NK-92 (cell line): ENCODE results near the gene GLP2R.

Experiments used
- DNase-seq: peaks from one replicate; lab custom pipeline; 2025; ENCODE audit not compliant: unreplicated experiment; lab: John Stamatoyannopoulos, UW

Gene GLP2R

GRCh38 chr17:9850151-9850550 is 24.4 kb downstream of the GLP2R start:
- no peak for DNase-seq

- DNase-seq = no peak
Measured at GRCh38 chr17:9854255-9854654, 28.5 kb downstream of the GLP2R start.

- DNase-seq = no peak
Measured at GRCh38 chr17:9855036-9855435, 29.3 kb downstream of the GLP2R start.

GRCh38 chr17:9859781-9860180 is 34.1 kb downstream of the GLP2R start:
- DNase-seq = no peak

- no peak for DNase-seq
Measured at GRCh38 chr17:9860851-9861250, 35.1 kb downstream of the GLP2R start.

- DNase-seq = no peak
Measured at GRCh38 chr17:9862220-9862619, 36.5 kb downstream of the GLP2R start.

GRCh38 chr17:9862949-9863348 is 37.2 kb downstream of the GLP2R start:
- DNase-seq = no peak

GRCh38 chr17:9865586-9865985 is 39.9 kb downstream of the GLP2R start:
- no peak for DNase-seq

GRCh38 chr17:9868552-9868951 is 42.8 kb downstream of the GLP2R start:
- DNase-seq = no peak

GRCh38 chr17:9872852-9873251 is 47.1 kb downstream of the GLP2R start:
- DNase-seq = no peak

GRCh38 chr17:9874722-9875121 is 49.0 kb downstream of the GLP2R start:
- DNase-seq = no peak

GRCh38 chr17:9875441-9875840 is 49.7 kb downstream of the GLP2R start:
- DNase-seq = no peak

GRCh38 chr17:9878356-9878755 is 52.6 kb downstream of the GLP2R start:
- DNase-seq = no peak

GRCh38 chr17:9878786-9879525 is 53.2 kb downstream of the GLP2R start:
- DNase-seq = no peak

- no peak for DNase-seq
Measured at GRCh38 chr17:9880582-9880999, 54.9 kb downstream of the GLP2R start.

- no peak for DNase-seq
Measured at GRCh38 chr17:9883451-9883850, 57.7 kb downstream of the GLP2R start.

- DNase-seq = no peak
Measured at GRCh38 chr17:9886141-9886930, 60.6 kb downstream of the GLP2R start.

- no peak for DNase-seq
Measured at GRCh38 chr17:9887508-9887907, 61.8 kb downstream of the GLP2R start.

- no peak for DNase-seq
Measured at GRCh38 chr17:9890124-9890523, 64.4 kb downstream of the GLP2R start.

GRCh38 chr17:9893411-9894012 is 67.8 kb downstream of the GLP2R start:
- no peak for DNase-seq

- DNase-seq = no peak
Measured at GRCh38 chr17:9894231-9894630, 68.5 kb downstream of the GLP2R start.

GRCh38 chr17:9895923-9896322 is 70.2 kb downstream of the GLP2R start:
- no peak for DNase-seq
